Measurements from ENCODE around the gene CPNE5. TPM values are rescaled to one million over a fixed set of nuclear protein-coding genes. Genes with fewer than 3 reads are reported as not detected.
A peak's percentile ranks its signal among the peaks of the same experiment; 100 is the strongest.

The CPNE5 gene
- polyA plus RNA-seq, 3 donors, result 0.47 to 0.85 (median 0.82) TPM

DNA sequence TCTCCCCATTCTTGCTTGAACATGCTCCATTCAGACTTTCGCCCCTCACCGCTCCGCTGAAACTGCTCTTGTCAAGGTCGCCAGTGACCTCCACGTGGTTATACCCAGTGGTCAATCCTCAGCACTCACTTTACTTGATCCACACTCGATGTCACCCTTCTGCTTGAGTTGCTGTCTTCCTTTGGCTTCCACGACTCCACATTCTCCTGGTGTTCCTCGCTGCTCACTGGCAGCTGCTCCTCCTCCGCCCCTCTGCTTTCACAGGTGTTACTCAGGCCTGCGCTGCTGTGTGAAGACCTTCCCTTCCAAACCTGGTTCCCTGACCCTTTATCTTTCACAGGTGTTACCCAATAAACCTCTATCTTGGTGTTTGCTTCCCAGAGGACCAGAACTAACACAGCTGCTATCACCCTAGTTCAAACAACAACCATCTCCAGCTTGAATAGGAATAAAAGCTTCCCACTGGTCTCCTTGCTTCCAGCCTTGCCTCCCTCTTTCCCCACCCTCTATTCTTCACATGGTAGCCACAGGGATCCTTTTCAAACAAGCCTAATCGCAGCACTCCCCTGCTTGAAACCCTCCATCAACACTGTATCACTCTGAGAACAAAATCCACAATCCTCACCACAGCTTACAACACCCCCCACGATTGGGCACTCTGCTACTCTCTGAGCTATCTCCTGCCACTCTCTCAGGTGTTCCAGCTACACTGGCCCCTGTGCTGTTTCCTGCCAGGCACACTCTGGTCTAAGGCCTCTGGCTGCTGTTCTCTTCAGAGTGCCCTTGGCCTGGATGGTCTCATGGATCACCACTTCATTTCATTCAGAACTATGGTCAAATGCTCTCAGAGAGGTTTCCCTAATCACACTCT, 24.7 kb upstream of the CPNE5 start:
- H3K27ac ChIP-seq (ENCODE audit: low read depth in 1 of 2, low read length in 2 of 2), result no peak overlapping the region
- no peaks in the 10 kb centered on the region for H4K20me1 ChIP-seq (ENCODE audit: insufficient read depth, low read length)
- H3K4me1 ChIP-seq (ENCODE audit: control insufficient read depth in 1 of 2, insufficient read depth in 2 of 2, low read length in 2 of 2), result no peaks in the 10 kb centered on the region
- Mint-ChIP-seq H3K4me1 (no peaks in the 10 kb centered on the region), H3K36me3 (peaks cover 68 to 89% of the 10 kb centered on the region in 2 donors), H3K4me3 (no peak overlapping the region), H3K9me3 (no peaks in the 10 kb centered on the region), H3K27ac (peak overlapping the region in 4 of 7 donors; percentile 3 to 68 (median 12)), H3K27me3 (ENCODE audit: low read depth in 3 of 3) (no peaks in the 10 kb centered on the region)
- H3K27me3 ChIP-seq (ENCODE audit: control insufficient read depth in 2 of 2, insufficient read depth in 2 of 2, low read length in 2 of 2), result no peaks in the 10 kb centered on the region
- intact Hi-C loops (cut with micrococcal nuclease), result loop anchor here in 1 of 2 donors (10.0 kb wide), 1 partner anchor 89 kb away; no protein-coding TSS in a partner anchor
- H3K9ac ChIP-seq (ENCODE audit: insufficient read depth, low read length, poor library complexity, severe bottlenecking), result no peak overlapping the region
- peaks cover 53% of the 10 kb centered on the region for H3K79me2 ChIP-seq (ENCODE audit: insufficient read depth, low read length)
- 95% methylated on average over 12 of the region's 12 CpGs for WGBS (ENCODE audit: insufficient coverage)
- H3K36me3 ChIP-seq (replicated peaks in 1 of 2; ENCODE audit: control insufficient read depth in 1 of 2, insufficient read depth in 2 of 2, low read length in 2 of 2), result peaks cover 44 to 76% of the 10 kb centered on the region in 2 donors
- no peak overlapping the region for H3K4me2 ChIP-seq (replicated peaks; ENCODE audit: extremely low read depth, low read length, poor library complexity, severe bottlenecking)
- no peaks in the 10 kb centered on the region for H3K9me3 ChIP-seq (replicated peaks in 1 of 2; ENCODE audit: control insufficient read depth in 1 of 2, insufficient read depth in 1 of 2, low read length in 2 of 2)
- H3K4me3 ChIP-seq (replicated peaks in 1 of 3; ENCODE audit: low read depth in 2 of 3, low read length in 3 of 3), result no peak overlapping the region
- no peak for DNase-seq
- no peak overlapping the region for H2AFZ ChIP-seq (ENCODE audit: insufficient read depth, low read depth, low read length, poor library complexity, severe bottlenecking)
- TF ChIP-seq, protein P1, sequence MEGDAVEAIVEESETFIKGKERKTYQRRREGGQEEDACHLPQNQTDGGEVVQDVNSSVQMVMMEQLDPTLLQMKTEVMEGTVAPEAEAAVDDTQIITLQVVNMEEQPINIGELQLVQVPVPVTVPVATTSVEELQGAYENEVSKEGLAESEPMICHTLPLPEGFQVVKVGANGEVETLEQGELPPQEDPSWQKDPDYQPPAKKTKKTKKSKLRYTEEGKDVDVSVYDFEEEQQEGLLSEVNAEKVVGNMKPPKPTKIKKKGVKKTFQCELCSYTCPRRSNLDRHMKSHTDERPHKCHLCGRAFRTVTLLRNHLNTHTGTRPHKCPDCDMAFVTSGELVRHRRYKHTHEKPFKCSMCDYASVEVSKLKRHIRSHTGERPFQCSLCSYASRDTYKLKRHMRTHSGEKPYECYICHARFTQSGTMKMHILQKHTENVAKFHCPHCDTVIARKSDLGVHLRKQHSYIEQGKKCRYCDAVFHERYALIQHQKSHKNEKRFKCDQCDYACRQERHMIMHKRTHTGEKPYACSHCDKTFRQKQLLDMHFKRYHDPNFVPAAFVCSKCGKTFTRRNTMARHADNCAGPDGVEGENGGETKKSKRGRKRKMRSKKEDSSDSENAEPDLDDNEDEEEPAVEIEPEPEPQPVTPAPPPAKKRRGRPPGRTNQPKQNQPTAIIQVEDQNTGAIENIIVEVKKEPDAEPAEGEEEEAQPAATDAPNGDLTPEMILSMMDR (IDR thresholded peaks at IDR 0.05), result no peak

DNA sequence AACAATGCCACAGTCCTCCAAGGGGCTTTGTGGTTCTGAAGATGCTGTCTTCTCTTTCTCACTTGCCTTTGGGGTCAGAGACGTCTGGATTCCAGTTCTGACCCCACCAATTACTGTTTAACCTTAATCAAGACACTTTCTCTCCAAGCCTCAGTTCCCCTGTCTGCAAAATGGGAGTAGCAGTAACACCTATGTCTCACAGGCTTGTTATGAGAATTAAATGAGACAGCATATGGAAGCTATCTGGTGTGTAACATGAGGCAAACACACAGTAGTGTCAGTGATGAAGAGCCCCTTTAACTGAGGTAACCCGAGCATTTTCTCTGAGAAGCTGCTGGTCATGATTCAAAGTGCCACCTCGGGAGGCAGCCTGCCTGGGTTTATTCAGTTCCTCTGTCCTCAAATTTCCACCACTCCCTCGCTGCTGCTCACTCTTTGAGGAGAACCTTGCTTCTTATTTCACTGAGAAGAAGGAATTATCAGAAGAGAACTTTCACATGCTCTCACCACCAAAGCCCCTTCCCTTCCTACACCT, 23.7 kb upstream of the CPNE5 start:
- peaks cover 53% of the 10 kb centered on the region for H3K79me2 ChIP-seq (ENCODE audit: insufficient read depth, low read length)

More for the DNA sequence above, 23.7 kb upstream of the CPNE5 start:
- H3K36me3 ChIP-seq (replicated peaks in 1 of 2; ENCODE audit: control insufficient read depth in 1 of 2, insufficient read depth in 2 of 2, low read length in 2 of 2), result peaks cover 35 to 68% of the 10 kb centered on the region in 2 donors
- WGBS (ENCODE audit: insufficient coverage), result 92% methylated on average over 2 of the region's 4 CpGs
- Mint-ChIP-seq H3K27ac (peak overlapping the region in 2 of 7 donors; percentile 11 to 22), H3K36me3 (peaks cover 64 to 84% of the 10 kb centered on the region in 2 donors), H3K27me3 (ENCODE audit: low read depth in 3 of 3) (no peaks in the 10 kb centered on the region), H3K9me3 (no peaks in the 10 kb centered on the region), H3K4me3 (no peak overlapping the region), H3K4me1 (no peaks in the 10 kb centered on the region)
- no peak overlapping the region for H3K4me2 ChIP-seq (replicated peaks; ENCODE audit: extremely low read depth, low read length, poor library complexity, severe bottlenecking)
- H3K9me3 ChIP-seq (replicated peaks in 1 of 2; ENCODE audit: control insufficient read depth in 1 of 2, insufficient read depth in 1 of 2, low read length in 2 of 2), result no peaks in the 10 kb centered on the region
- no peak overlapping the region for H3K4me3 ChIP-seq (replicated peaks in 1 of 3; ENCODE audit: low read depth in 2 of 3, low read length in 3 of 3)
- no peaks in the 10 kb centered on the region for H3K27me3 ChIP-seq (ENCODE audit: control insufficient read depth in 2 of 2, insufficient read depth in 2 of 2, low read length in 2 of 2)
- H3K9ac ChIP-seq (ENCODE audit: insufficient read depth, low read length, poor library complexity, severe bottlenecking), result no peak overlapping the region
- TF ChIP-seq, protein P1 (IDR thresholded peaks at IDR 0.05), result no peak
- H2AFZ ChIP-seq (ENCODE audit: insufficient read depth, low read depth, low read length, poor library complexity, severe bottlenecking), result no peak overlapping the region
- H3K27ac ChIP-seq (ENCODE audit: low read depth in 1 of 2, low read length in 2 of 2), result no peak overlapping the region
- DNase-seq, result no peak
- intact Hi-C loops (cut with micrococcal nuclease), result loop anchor here in 1 of 2 donors (10.0 kb wide), 1 partner anchor 88 kb away; no protein-coding TSS in a partner anchor
- H3K4me1 ChIP-seq (ENCODE audit: control insufficient read depth in 1 of 2, insufficient read depth in 2 of 2, low read length in 2 of 2), result no peaks in the 10 kb centered on the region
- H4K20me1 ChIP-seq (ENCODE audit: insufficient read depth, low read length), result no peaks in the 10 kb centered on the region

All from CD14-positive monocyte (primary cell).